HCT116 (cell line): ENCODE results near the gene PYCR2. TPM values are rescaled to one million over a fixed set of nuclear protein-coding genes. Genes with fewer than 3 reads are reported as not detected.

Source experiments
- ATAC-seq: fragments of 200-7000 bp; cut with Tn5 transposase; 2 replicates; pipeline ENCODE4 v1.9.1; 2020; ENCODE audit warnings: mild to moderate bottlenecking, moderate library complexity
- BruUV-seq: library from RNA; stranded (reverse); fragments of 400-500 nt; replicated peaks from 2 replicates; lab custom pipeline; 2021; lab: Mats Ljungman, UMichigan
- CTCF ChIA-PET: fragments of 300-600 bp; sonication (Branson Sonifier 250); formaldehyde crosslinking; loops from one replicate; lab custom pipeline; 2021; ENCODE audit warnings: antibody characterized with exemption; lab: Charles Lee
- POLR2A ChIA-PET: fragments of 300-600, 350-600 bp; sonication (Branson Sonifier 250); formaldehyde crosslinking; loops from one replicate; lab custom pipeline; 2021; ENCODE audit warnings: antibody characterized with exemption; lab: Charles Lee
- RAD21 ChIA-PET, 2 experiments: fragments of 300-600 bp; sonication (Branson Sonifier 250); formaldehyde crosslinking; loops; one replicate each; lab custom pipeline; 2023; ENCODE audit warnings: low total read pairs in 2 of 2; ENCODE audit not compliant: uncharacterized antibody in 2 of 2, unreplicated experiment in 2 of 2, low non-redundant PET in 1 of 2; lab: Charles Lee
- DNase-seq: peaks from one replicate; pipeline ENCODE4 v3.0.0-alpha.2; 2010; ENCODE audit warnings: low read depth, low spot score
- H2AFZ ChIP-seq: fragments of 200-600 bp; shearing (Covaris generic), sonication (generic); 2 replicates; pipeline ENCODE4 v1.6.1; 2017; ENCODE audit warnings: low read depth, mixed run types, mixed read lengths, antibody characterized with exemption, low read length; ENCODE audit not compliant: poor library complexity, severe bottlenecking
- H3K27ac ChIP-seq: 2 replicates; pipeline ENCODE4 v1.5.1; 2012; ENCODE audit warnings: low read depth, low read length
- H3K27me3 ChIP-seq: fragments of 200-600 bp; sonication (generic); 2 replicates; pipeline ENCODE4 v1.6.1; 2016; ENCODE audit warnings: mixed run types, low read length, mixed read lengths; ENCODE audit not compliant: insufficient read depth
- H3K36me3 ChIP-seq, 2 experiments: fragments of 200-500 bp in 1 of 2; fragments of 200-600 bp in 1 of 2; sonication (Bioruptor generic) in 1 of 2; sonication (generic) in 1 of 2; 2 replicates each; pipeline versions ENCODE4 v1.5.1 to v1.6.1; 2014 to 2016; ENCODE audit warnings: low read length in 2 of 2, inconsistent platforms in 1 of 2, mixed read lengths in 1 of 2, mixed run types in 1 of 2; ENCODE audit not compliant: insufficient read depth in 2 of 2, control insufficient read depth in 1 of 2
- H3K4me1 ChIP-seq, 2 experiments: fragments of 200-600 bp in 1 of 2; sonication (generic) in 1 of 2; 2 replicates each; pipeline versions ENCODE4 v1.5.1 to v1.6.1; 2012 to 2017; ENCODE audit warnings: low read length in 2 of 2, inconsistent platforms in 1 of 2, mild to moderate bottlenecking in 1 of 2, mixed read lengths in 1 of 2, mixed run types in 1 of 2, moderate library complexity in 1 of 2; ENCODE audit not compliant: insufficient read depth in 2 of 2, control insufficient read depth in 1 of 2
- H3K4me2 ChIP-seq: fragments of 200-600 bp; sonication (generic); 2 replicates; pipeline ENCODE4 v1.6.1; 2017; ENCODE audit warnings: mixed run types, low read length, mixed read lengths
- H3K4me3 ChIP-seq, 2 experiments: fragments of 200-600 bp in 1 of 2; sonication (generic) in 1 of 2; replicated peaks in 1 of 2; 2 replicates each; pipeline ENCODE4 v1.5.1; 2011 to 2016; ENCODE audit warnings: low read length in 2 of 2, control low read depth in 1 of 2, low read depth in 1 of 2, mild to moderate bottlenecking in 1 of 2, mixed read lengths in 1 of 2, mixed run types in 1 of 2
- H3K79me2 ChIP-seq: fragments of 200-600 bp; sonication (generic); 2 replicates; pipeline ENCODE4 v1.6.1; 2017; ENCODE audit warnings: mild to moderate bottlenecking, mixed run types, low read length, moderate library complexity, mixed read lengths; ENCODE audit not compliant: insufficient read depth
- H3K9ac ChIP-seq: fragments of 200-600 bp; sonication (generic); 2 replicates; pipeline ENCODE4 v1.6.1; 2016; ENCODE audit warnings: low read length, mixed read lengths
- H3K9me2 ChIP-seq: fragments of 200-600 bp; sonication (generic), shearing (Covaris generic); 2 replicates; pipeline ENCODE4 v1.6.1; 2017; ENCODE audit warnings: mixed run types, mild to moderate bottlenecking, moderate library complexity; ENCODE audit not compliant: insufficient read depth
- H3K9me3 ChIP-seq, 2 experiments: fragments of 200-500 bp in 1 of 2; fragments of 200-600 bp in 1 of 2; sonication (Bioruptor generic) in 1 of 2; sonication (generic) in 1 of 2; 2 replicates each; pipeline ENCODE4 v1.6.1; 2014 to 2017; ENCODE audit warnings: low read length in 2 of 2, mixed read lengths in 2 of 2, inconsistent platforms in 1 of 2, low read depth in 1 of 2, mild to moderate bottlenecking in 1 of 2, mixed run types in 1 of 2, moderate library complexity in 1 of 2; ENCODE audit not compliant: control insufficient read depth in 1 of 2, insufficient read depth in 1 of 2
- H4K20me1 ChIP-seq: fragments of 200-600 bp; sonication (generic), shearing (Covaris generic); 2 replicates; pipeline ENCODE4 v1.6.1; 2017; ENCODE audit warnings: mixed run types, mild to moderate bottlenecking, moderate library complexity; ENCODE audit not compliant: insufficient read depth
- EGR1 ChIP-seq: IDR thresholded peaks from 2 replicates; pipeline ENCODE4 v1.6.1; 2012; ENCODE audit warnings: low read depth
- POLR2A ChIP-seq: IDR thresholded peaks from 2 replicates; pipeline ENCODE4 v1.7.0; 2011; ENCODE audit warnings: borderline replicate concordance; ENCODE audit not compliant: insufficient read depth, insufficient read length; ENCODE audit errors: extremely low read depth
- POLR2AphosphoS5 ChIP-seq: IDR thresholded peaks from 2 replicates; pipeline ENCODE4 v1.6.1; 2011; ENCODE audit warnings: mild to moderate bottlenecking, low read depth, low read length, moderate library complexity
- SP1 ChIP-seq: IDR thresholded peaks from 2 replicates; pipeline ENCODE4 v1.6.1; 2012; ENCODE audit warnings: low read depth
- SRF ChIP-seq: IDR thresholded peaks from 2 replicates; pipeline ENCODE4 v1.6.1; 2012; ENCODE audit warnings: low read depth
- TCF7L2 ChIP-seq: IDR thresholded peaks from 2 replicates; pipeline ENCODE4 v1.7.0; 2011; ENCODE audit warnings: borderline replicate concordance, inconsistent platforms; ENCODE audit not compliant: insufficient read depth, insufficient read length; ENCODE audit errors: extremely low read depth
- intact Hi-C: fragments of 100-400 bp; cut with micrococcal nuclease; formaldehyde crosslinking; loops from 2 replicates; pipeline ENCODE4 v1.10.0; 2022
- total RNA-seq: library from RNA; stranded (reverse); gene quantifications from one replicate; pipeline ENCODE4 v1.2.1, GENCODE V29; 2021; ENCODE audit not compliant: unreplicated experiment
- TF ChIP-seq, protein P1 (sequence below): IDR thresholded peaks from 2 replicates; pipeline ENCODE4 v1.6.1; 2012
- TF ChIP-seq, protein P2 (sequence below), 3 experiments: fragments of 200-600 bp in 1 of 3; sonication (generic) in 1 of 3; IDR thresholded peaks in 2 of 3; conservative IDR thresholded peaks in 1 of 3; 2 replicates each; pipeline ENCODE4 v1.5.1; 2012 to 2017; ENCODE audit warnings: low read depth in 2 of 3, low read length in 2 of 3, antibody characterized with exemption in 1 of 3, borderline replicate concordance in 1 of 3, control low read depth in 1 of 3, mild to moderate bottlenecking in 1 of 3, mixed read lengths in 1 of 3, mixed run types in 1 of 3, moderate library complexity in 1 of 3; ENCODE audit not compliant: insufficient read depth in 1 of 3

Gene PYCR2
- total RNA-seq, 1 experiment from 2014 or later = 107 TPM

DNA sequence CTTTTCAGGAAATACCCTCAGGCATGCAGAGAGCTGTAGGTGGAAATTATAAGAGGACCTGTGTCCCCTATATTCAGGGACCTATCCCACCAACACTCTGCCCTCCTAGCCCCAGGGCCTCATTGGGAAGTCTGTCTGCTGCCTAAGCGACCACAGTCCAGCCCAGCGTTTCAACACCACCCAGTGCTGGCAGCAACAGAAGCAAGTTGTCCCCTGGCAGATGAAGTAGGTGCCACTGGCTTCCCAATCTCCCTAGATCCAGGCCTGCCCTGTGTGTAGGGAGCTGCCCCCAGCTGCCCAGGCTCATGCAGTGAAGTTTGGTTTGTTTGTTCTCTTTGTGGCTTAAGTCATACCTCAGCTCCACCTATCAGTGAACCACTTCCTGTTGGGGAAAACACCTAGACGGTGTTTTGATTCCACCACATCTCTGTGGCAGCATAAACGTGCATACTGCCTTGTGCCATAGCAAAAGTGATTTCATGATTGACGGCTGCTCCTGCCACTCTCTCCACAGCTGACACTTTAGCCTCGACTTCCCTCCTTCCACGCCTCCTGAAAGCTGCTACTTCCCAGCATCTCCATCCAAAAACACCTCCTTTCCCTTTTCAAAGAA, 27.0 kb downstream of the PYCR2 start:
- POLR2A ChIA-PET = no interaction called here
- peak; percentile 10 for DNase-seq
- no TSS peak for BruUV-seq

More for the DNA sequence above, 27.0 kb downstream of the PYCR2 start:
- no peak for TF ChIP-seq POLR2A
- TF ChIP-seq POLR2AphosphoS5 = peak; percentile 24; the same call in 1 of the 2 replicates
- TF ChIP-seq SP1 = no peak
- no peak for TF ChIP-seq EGR1
- TF ChIP-seq, protein P1, sequence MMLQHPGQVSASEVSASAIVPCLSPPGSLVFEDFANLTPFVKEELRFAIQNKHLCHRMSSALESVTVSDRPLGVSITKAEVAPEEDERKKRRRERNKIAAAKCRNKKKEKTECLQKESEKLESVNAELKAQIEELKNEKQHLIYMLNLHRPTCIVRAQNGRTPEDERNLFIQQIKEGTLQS = no peak
- TF ChIP-seq TCF7L2 = no peak
- TF ChIP-seq, protein P2, sequence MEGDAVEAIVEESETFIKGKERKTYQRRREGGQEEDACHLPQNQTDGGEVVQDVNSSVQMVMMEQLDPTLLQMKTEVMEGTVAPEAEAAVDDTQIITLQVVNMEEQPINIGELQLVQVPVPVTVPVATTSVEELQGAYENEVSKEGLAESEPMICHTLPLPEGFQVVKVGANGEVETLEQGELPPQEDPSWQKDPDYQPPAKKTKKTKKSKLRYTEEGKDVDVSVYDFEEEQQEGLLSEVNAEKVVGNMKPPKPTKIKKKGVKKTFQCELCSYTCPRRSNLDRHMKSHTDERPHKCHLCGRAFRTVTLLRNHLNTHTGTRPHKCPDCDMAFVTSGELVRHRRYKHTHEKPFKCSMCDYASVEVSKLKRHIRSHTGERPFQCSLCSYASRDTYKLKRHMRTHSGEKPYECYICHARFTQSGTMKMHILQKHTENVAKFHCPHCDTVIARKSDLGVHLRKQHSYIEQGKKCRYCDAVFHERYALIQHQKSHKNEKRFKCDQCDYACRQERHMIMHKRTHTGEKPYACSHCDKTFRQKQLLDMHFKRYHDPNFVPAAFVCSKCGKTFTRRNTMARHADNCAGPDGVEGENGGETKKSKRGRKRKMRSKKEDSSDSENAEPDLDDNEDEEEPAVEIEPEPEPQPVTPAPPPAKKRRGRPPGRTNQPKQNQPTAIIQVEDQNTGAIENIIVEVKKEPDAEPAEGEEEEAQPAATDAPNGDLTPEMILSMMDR (IDR thresholded peaks at IDR 0.05 in 2 of 3, conservative IDR thresholded peaks at IDR 0.05 in 1 of 3; ENCODE audit: borderline replicate concordance in 1 of 3, insufficient read depth in 1 of 3, low read depth in 2 of 3, low read length in 2 of 3) = no peak
- TF ChIP-seq SRF = no peak
- H3K9ac ChIP-seq = peak overlapping the region; percentile 36; the same call in 1 of the 2 replicates
- ChIA-PET CTCF (interaction anchor here (1.3 kb wide), 1 partner anchor 15 kb away, joined by 6 read pairs; no protein-coding TSS in a partner anchor), RAD21 (no interaction called here)
- H2AFZ ChIP-seq = peak overlapping the region; percentile 94
- H3K79me2 ChIP-seq = no peaks in the 10 kb centered on the region
- no peaks in the 10 kb centered on the region for H4K20me1 ChIP-seq
- no peaks in the 10 kb centered on the region for H3K9me2 ChIP-seq
- ATAC-seq = peak; percentile 92
- no peaks in the 10 kb centered on the region for H3K36me3 ChIP-seq
- no peaks in the 10 kb centered on the region for H3K9me3 ChIP-seq
- H3K4me2 ChIP-seq = peak overlapping the region; percentile 63
- peaks cover 8 to 12% of the 10 kb centered on the region in 2 experiments; a peak in 3 of 4 replicates for H3K4me1 ChIP-seq
- no peak overlapping the region for H3K27ac ChIP-seq
- H3K27me3 ChIP-seq = no peaks in the 10 kb centered on the region
- H3K4me3 ChIP-seq = no peak overlapping the region
- intact Hi-C loops = no loop called here
